Activated CD4-positive, alpha-beta T cell treated with anti-CD3 and anti-CD28 coated beads, Interleukin-2, amount 50 U/mL, for 16 hours (primary cell): ENCODE measurements around the gene MAPRE2.

ENCODE experiments used
- DNase-seq: peaks from one replicate; pipeline ENCODE4 v3.0.0-alpha.2; 2020

The MAPRE2 gene

GRCh38 chr18:35038881-35039491 is 2.2 kb upstream of the MAPRE2 start:
- DNase-seq, result no peak

DNA sequence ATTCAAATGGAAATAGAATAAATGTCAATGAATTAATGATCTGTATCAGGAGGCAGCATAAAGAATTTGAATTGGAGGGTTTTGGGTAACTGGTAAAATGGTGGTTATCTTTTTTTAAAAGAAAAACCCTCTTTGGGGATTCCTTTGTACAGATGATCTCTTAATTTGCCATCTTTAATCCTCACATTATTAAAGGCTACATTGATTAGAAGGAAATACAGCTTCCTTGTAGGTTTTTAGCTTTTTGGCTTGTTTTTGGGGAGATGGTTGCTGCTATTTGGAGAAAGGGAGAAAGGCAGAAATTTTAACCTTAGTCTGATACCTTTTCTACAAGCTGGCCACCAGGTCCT is 600 bp upstream of the MAPRE2 start:
- DNase-seq, result no peak

DNA sequence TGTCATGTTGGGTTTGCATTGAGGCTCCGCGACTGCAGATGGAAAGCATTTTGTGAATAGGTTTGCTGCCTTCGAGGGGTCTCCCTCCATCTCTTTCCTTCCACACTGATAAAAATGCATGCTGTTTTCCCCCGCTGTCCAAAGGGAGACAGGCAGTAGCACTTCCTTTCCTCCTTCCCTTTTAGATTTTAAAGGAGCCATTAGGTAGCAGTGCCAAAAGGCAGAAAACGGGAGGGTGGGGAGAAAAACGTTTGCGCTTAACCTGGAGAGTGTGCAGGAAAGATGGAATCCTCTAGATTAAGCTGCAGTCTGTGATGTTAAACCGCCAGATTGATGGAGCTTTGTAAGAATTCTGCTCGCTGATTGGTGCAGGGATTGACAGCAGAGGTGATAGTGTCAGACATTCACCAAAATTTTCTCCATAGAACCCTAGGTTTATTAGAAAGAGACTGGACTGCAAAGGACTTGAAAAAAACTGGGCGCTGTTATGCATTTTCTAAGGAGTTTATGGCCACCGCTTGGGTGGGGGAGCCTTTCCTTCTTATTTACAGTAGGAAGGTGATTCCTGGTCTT is 688 bp downstream of the MAPRE2 start:
- DNase-seq, result peak; percentile 23

DNA sequence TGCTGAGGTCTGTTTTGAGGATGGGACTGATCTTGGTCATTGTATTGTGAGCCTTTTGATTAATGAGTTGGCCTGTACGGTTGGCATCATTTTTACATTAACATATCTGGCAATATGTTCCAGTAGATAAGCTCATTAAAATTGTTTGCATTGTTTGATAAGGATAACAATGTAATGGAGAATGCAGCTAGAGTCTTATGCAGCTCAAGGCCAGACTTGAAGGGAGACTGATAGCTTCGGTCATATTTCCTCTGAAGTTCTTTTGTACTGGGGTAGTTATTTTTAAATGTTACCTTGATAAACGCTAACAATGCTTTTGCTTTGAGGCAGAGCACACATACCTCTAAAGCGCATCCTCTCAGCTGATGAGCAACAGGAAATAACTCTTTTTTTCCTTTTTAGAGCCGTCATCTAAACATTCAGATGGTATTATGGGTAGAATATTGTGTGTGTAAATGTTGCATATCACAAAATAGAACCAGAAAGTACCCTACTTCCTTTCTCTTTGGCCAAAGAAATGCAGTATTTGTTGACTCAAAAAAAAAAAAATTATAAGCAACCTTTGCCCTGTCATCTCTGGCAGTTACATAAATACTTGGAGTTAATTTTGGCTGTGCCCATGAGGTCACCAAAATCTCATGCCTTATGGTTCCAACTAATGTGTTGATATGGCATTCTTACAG is 1.3 kb downstream of the MAPRE2 start:
- DNase-seq, result peak; percentile 57

DNA sequence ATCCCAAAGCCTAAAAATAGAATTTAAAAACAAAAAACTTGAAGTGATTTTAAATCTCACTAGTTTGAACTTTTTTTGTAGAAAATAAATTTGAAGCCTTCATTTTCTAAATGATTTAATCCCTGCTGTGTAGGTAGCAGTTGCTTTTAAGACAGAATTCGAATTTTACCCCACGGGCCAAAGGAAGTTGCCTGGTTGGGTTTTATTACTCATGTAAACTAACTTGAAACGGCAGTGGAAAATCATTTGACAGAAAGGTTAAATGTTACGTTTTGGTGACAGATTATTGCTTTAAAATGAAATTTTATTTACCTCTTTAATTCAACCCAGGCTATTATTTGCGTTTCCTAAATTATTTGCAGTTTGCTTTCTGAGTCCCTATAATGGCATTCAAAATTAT is 2.0 kb downstream of the MAPRE2 start:
- no peak for DNase-seq

- no peak for DNase-seq
Measured at GRCh38 chr18:35045121-35045520, 3.9 kb downstream of the MAPRE2 start.

- no peak for DNase-seq
Measured at GRCh38 chr18:35045806-35046205, 4.6 kb downstream of the MAPRE2 start.

DNA sequence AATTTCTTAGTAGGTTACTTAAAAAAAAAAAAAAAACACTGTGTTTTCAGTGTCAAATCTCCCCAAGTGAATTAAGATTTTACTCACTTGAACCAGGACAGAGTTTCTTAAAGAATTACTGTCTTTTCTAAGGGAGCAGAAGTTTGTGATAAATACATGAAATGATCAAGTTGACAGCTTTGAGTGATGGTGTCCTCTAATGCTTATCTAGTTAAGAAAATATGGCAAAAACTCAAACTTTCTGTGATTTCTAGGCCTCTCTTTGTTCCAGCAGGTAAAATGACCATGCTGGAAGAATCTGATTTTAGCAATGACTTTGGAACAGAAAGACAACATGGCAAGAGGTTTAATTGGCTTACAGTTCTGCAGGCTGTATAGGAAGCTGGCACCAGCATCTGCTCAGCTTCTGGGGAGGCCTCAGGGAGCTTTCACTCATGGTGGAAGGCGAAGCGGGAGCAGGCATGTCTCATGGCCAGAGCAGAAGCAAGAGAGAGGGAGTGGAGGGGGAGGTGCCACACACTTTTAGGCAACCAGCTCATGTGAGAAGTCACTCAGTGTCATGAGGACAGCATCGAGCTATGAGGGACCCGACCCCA is 6.6 kb downstream of the MAPRE2 start:
- no peak for DNase-seq

DNA sequence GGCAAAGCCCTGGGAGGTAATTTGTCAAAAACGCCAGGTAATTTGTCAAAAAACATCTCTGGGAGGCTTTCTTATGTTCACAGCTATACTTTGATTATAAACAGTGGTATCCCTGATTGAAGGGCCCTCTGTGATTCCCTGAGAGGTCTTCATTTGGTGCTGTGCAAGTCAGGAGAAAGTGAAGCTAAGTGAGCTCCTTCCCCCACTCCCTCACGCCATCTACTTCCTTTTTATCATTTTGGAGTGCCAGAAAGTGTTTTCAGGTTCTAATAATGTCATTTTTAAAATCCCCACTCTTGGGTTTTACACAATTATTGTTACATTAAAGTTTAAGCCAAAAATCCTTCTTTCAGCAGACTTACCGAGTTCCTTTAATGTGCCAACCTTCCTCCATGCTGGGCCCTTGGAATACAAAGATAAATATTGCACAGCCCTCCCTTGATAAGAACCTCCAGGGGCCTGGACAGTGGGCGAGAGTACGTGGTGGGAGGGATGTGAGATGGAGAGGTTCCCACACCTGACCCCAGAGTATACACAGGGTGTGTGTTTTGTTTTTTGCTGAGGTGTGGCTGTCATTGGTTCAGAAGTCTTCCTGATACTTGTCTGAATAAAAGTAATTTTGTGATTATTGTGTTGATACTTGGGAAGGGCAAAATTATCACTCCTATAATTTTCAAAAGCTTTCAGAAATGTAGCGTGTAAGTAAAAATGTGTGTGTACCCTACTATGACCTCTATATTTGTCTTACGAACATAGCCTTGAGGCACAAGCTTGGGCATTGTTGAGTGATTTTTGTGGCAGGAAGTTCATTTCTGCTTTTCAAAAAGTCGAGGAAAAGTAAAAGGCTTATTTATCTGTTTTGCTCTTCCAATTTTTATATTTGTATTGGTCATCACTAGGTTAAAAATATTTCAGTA is 8.2 kb downstream of the MAPRE2 start:
- DNase-seq, result no peak

DNA sequence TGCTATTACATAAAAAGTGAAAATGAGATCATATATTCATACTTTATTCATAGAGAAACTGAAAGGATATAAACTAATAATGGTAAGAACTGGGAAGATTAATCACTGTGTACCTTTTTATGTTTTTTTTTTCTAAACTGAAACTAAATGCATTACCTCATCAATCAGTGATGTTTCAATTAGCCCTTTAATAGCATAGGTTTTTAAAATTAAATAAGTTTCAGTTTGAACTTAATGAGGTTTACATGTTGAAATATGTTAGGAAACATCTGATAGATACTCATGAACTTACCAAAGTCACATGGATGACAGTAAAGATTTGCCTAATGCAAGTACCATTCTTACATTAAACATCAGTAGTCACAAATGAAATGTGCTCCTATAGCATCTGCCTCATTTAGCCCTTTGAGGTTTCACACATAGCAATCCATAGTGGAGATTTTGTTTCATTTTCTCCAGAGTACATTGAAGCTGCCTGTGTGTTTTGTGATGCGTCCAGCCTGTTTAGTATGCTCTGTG is 8.9 kb downstream of the MAPRE2 start:
- DNase-seq, result peak; percentile 24

DNA sequence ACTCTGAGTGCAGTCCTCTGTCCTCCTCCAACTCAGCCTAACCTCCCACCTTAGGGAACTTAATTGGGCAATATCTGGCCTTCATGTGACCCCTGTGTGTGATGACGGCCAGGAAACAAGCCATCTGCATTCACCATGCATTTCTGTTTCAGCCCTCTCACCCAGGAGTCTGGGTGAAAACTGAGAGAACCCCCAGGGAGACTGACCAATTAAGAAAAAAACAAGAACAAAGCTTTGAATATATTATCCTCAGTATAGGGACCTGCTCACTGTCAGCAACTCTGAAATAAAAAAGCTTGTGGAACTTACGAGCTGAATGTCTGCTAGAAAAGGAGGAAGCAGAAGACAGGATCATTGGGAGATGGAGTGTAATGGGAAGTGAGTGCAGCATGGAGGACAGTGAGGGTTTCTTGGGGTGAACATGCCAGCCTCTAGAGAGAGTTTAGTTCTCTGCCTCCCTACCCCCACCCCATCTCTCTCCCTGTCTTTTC is 9.5 kb downstream of the MAPRE2 start:
- DNase-seq, result no peak

GRCh38 chr18:35051641-35052377 is 10.6 kb downstream of the MAPRE2 start:
- DNase-seq, result no peak

DNA sequence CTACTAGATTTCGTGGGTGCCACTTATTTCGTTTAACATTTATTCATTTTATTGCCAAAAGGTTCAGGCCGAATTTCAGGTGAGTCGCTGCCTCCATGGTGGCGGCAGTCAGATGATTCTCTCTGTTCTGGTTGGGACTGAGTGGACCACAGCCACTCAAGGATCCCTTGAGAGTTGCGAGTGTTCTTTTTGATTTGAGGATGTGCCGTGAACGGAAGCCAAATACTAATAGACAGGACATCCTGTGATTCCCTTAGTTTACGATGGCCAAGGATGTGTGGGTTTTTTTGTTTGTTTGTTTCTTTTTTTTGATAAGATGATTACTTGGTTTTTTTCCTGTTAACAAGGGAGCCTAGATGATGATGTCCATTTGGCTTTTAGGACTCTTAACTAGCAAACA is 13.2 kb downstream of the MAPRE2 start:
- no peak for DNase-seq

GRCh38 chr18:35055105-35055504 is 13.9 kb downstream of the MAPRE2 start:
- DNase-seq, result no peak

DNA sequence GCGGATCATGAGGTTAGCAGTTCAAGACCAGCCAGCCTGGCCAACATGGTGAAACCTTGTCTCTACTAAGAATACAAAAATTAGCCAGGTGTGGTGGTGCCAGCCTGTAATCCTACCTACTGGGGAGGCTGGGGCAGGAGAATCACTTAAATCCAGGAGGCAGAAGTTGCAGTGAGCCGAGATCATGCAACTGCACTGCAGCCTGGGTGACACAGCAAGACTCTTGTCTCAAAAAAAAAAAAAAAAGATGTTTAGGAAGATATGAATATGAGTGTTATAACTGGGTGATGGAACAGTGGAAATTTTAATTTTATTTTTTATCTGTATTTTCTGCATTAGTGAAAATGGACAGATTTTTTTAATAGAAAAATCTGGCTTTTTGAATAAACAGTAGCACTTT is 14.5 kb downstream of the MAPRE2 start:
- no peak for DNase-seq

- DNase-seq, result no peak
Measured at GRCh38 chr18:35059280-35059927, 18.2 kb downstream of the MAPRE2 start.

- no peak for DNase-seq
Measured at GRCh38 chr18:35060122-35060815, 19.1 kb downstream of the MAPRE2 start.

DNA sequence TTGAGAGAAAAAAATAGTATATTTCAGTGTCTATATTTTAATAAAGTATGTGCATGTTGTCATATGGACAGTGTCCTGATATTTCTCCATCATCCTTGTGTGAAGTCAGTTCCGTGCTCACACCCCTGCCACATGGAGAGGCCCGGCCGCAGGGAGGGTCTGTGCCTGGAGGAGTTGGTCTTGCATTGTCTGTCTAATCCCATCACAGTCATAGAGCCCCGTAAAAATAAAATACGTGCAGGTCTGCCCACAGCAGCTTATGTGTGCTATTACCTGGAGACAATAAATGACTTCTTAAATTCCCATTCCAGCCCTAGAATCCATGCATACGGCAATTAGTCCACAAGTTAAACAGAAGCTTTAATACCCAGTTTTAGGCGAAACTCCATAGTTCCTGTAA is 20.1 kb downstream of the MAPRE2 start:
- DNase-seq, result no peak

DNA sequence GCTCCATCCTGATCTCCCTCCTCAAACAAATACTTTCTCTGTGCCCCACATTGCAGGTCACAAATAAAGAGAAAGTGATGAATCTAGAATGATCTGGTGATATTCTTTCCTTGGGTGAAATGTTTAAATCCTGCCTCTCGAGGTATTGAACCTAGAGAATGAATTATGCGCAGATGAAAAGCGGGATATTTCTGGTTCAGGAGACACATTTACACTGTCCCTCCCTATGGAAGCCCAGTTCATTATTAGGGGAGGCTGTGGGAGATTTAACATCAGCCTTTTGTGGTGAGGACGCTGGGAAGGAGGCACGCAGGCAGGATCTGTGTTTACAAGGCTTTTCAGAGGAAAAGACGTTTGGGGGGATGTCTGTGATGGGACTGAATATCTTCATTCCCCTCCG is 20.6 kb downstream of the MAPRE2 start:
- no peak for DNase-seq

- DNase-seq, result no peak
Measured at GRCh38 chr18:35062408-35062807, 21.2 kb downstream of the MAPRE2 start.
